ENCODE results near the gene PIGZ. TPM values are rescaled to one million over a fixed set of nuclear protein-coding genes. Genes with fewer than 3 reads are reported as not detected.

Gene PIGZ
- total RNA-seq, 1 donor from 2014 or later: 9.5 TPM

- no peaks in the 10 kb centered on the region for H3K9me3 Mint-ChIP-seq (ENCODE audit: unreplicated experiment)
- TF ChIP-seq CTCF (IDR thresholded peaks at IDR 0.05): no peak
- no peak for DNase-seq (ENCODE audit: extremely low spot score, unreplicated experiment)
- H3K36me3 Mint-ChIP-seq (ENCODE audit: unreplicated experiment): no peaks in the 10 kb centered on the region
- peaks cover 15% of the 10 kb centered on the region for H3K27me3 Mint-ChIP-seq (ENCODE audit: unreplicated experiment)
- no peak overlapping the region for H3K27ac Mint-ChIP-seq (ENCODE audit: unreplicated experiment)
- H3K4me1 Mint-ChIP-seq (ENCODE audit: unreplicated experiment): no peaks in the 10 kb centered on the region
- no peak overlapping the region for H3K4me3 Mint-ChIP-seq (ENCODE audit: unreplicated experiment)
Observed at GRCh38 chr3:196990601-196991007, 22.0 kb upstream of the PIGZ start.

GRCh38 chr3:196989721-196990262 lies 21.2 kb upstream of the PIGZ start:
- Mint-ChIP-seq H3K27ac (ENCODE audit: unreplicated experiment) (no peak overlapping the region), H3K9me3 (ENCODE audit: unreplicated experiment) (no peaks in the 10 kb centered on the region), H3K4me1 (ENCODE audit: unreplicated experiment) (no peaks in the 10 kb centered on the region), H3K36me3 (ENCODE audit: unreplicated experiment) (no peaks in the 10 kb centered on the region), H3K4me3 (ENCODE audit: unreplicated experiment) (no peak overlapping the region), H3K27me3 (ENCODE audit: unreplicated experiment) (peaks cover 16% of the 10 kb centered on the region)
- no peak for TF ChIP-seq CTCF (IDR thresholded peaks at IDR 0.05)
- no peak for DNase-seq (ENCODE audit: extremely low spot score, unreplicated experiment)

- no peak for TF ChIP-seq CTCF (IDR thresholded peaks at IDR 0.05)
- Mint-ChIP-seq H3K36me3 (ENCODE audit: unreplicated experiment) (no peaks in the 10 kb centered on the region), H3K27me3 (ENCODE audit: unreplicated experiment) (peaks cover 26% of the 10 kb centered on the region), H3K4me3 (ENCODE audit: unreplicated experiment) (no peak overlapping the region), H3K9me3 (ENCODE audit: unreplicated experiment) (peaks cover 6% of the 10 kb centered on the region), H3K4me1 (ENCODE audit: unreplicated experiment) (no peaks in the 10 kb centered on the region), H3K27ac (ENCODE audit: unreplicated experiment) (no peak overlapping the region)
- no peak for DNase-seq (ENCODE audit: extremely low spot score, unreplicated experiment)
Observed at GRCh38 chr3:196988241-196989029, 19.8 kb upstream of the PIGZ start.

- peaks cover 31% of the 10 kb centered on the region for H3K27me3 Mint-ChIP-seq (ENCODE audit: unreplicated experiment)
- H3K9me3 Mint-ChIP-seq (ENCODE audit: unreplicated experiment): peaks cover 10% of the 10 kb centered on the region
- H3K4me3 Mint-ChIP-seq (ENCODE audit: unreplicated experiment): no peak overlapping the region
- no peak for DNase-seq (ENCODE audit: extremely low spot score, unreplicated experiment)
- no peaks in the 10 kb centered on the region for H3K4me1 Mint-ChIP-seq (ENCODE audit: unreplicated experiment)
- H3K36me3 Mint-ChIP-seq (ENCODE audit: unreplicated experiment): no peaks in the 10 kb centered on the region
- TF ChIP-seq CTCF (IDR thresholded peaks at IDR 0.05): no peak
- no peak overlapping the region for H3K27ac Mint-ChIP-seq (ENCODE audit: unreplicated experiment)
Observed at GRCh38 chr3:196987022-196987421, 18.4 kb upstream of the PIGZ start.

Data from osteocyte (in vitro differentiated cells).